IMR-90 (cell line): ENCODE measurements around the gene PTGER4. TPM values are rescaled to one million over a fixed set of nuclear protein-coding genes. Genes with fewer than 3 reads are reported as not detected.

Experiments used
- ATAC-seq: fragments of 200-7000 bp; cut with Tn5 transposase; 2 replicates; pipeline ENCODE4 v1.9.1; 2020; ENCODE audit warnings: low read depth, mild to moderate bottlenecking, moderate library complexity
- BruUV-seq: library from RNA; stranded (reverse); fragments of 400-500 nt; replicated peaks from 2 replicates; lab custom pipeline; 2021; lab: Mats Ljungman, UMichigan
- CTCF ChIA-PET: fragments of 300-600 bp; formaldehyde crosslinking; extraction: SDS; loops from one replicate; lab custom pipeline; 2021; ENCODE audit warnings: antibody characterized with exemption; lab: Yijun Ruan, JAX
- POLR2A ChIA-PET: fragments of 300-600 bp; sonication (Branson Sonifier 250); formaldehyde crosslinking; loops from one replicate; lab custom pipeline; 2022; ENCODE audit warnings: antibody characterized with exemption; ENCODE audit not compliant: unreplicated experiment; lab: Charles Lee
- DNase-seq: peaks from one replicate; pipeline ENCODE4 v3.0.0; 2013
- H2AFZ ChIP-seq: replicated peaks from 2 replicates; pipeline ENCODE3; 2013; ENCODE audit warnings: low read length, mild to moderate bottlenecking; ENCODE audit not compliant: poor library complexity
- H2AK5ac ChIP-seq: 2 replicates; pipeline ENCODE4 v1.6.1; 2013; ENCODE audit warnings: low read depth, low read length, inconsistent platforms
- H2AK9ac ChIP-seq: replicated peaks from 2 replicates; pipeline ENCODE3; 2013; ENCODE audit warnings: mild to moderate bottlenecking, low read depth, low read length, moderate library complexity; ENCODE audit not compliant: poor library complexity
- H2BK120ac ChIP-seq: 2 replicates; pipeline ENCODE4 v1.6.1; 2013; ENCODE audit warnings: low read depth, low read length, inconsistent platforms
- H2BK15ac ChIP-seq: 3 replicates; pipeline ENCODE4 v1.6.1; 2013; ENCODE audit warnings: low read depth, low read length, inconsistent platforms
- H2BK20ac ChIP-seq: 2 replicates; pipeline ENCODE4 v1.6.1; 2013; ENCODE audit warnings: low read depth, mild to moderate bottlenecking, inconsistent platforms, low read length, moderate library complexity
- H2BK5ac ChIP-seq: 2 replicates; pipeline ENCODE4 v1.6.1; 2013; ENCODE audit warnings: mild to moderate bottlenecking, low read depth, low read length, inconsistent platforms; ENCODE audit not compliant: poor library complexity, severe bottlenecking
- H3K14ac ChIP-seq: replicated peaks from 2 replicates; pipeline ENCODE4 v1.6.1; 2013; ENCODE audit warnings: low read depth, low read length, inconsistent platforms
- H3K18ac ChIP-seq: 2 replicates; pipeline ENCODE4 v1.6.1; 2013; ENCODE audit warnings: low read depth, low read length, control low read depth
- H3K23ac ChIP-seq: 2 replicates; pipeline ENCODE4 v1.6.1; 2013; ENCODE audit warnings: low read depth, low read length, inconsistent platforms
- H3K27ac ChIP-seq: 2 replicates; pipeline ENCODE4 v1.5.1; 2013; ENCODE audit warnings: mild to moderate bottlenecking, control low read depth, low read length; ENCODE audit not compliant: insufficient read depth
- H3K27me3 ChIP-seq: 2 replicates; pipeline ENCODE4 v1.6.1; 2013; ENCODE audit warnings: low read length; ENCODE audit not compliant: control insufficient read depth, insufficient read depth
- H3K36me3 ChIP-seq: 2 replicates; pipeline ENCODE4 v1.6.1; 2013; ENCODE audit warnings: low read length, mixed read lengths; ENCODE audit not compliant: control insufficient read depth, insufficient read depth
- H3K4ac ChIP-seq: 2 replicates; pipeline ENCODE4 v1.6.1; 2013; ENCODE audit warnings: low read depth, low read length, inconsistent platforms
- H3K4me1 ChIP-seq: 2 replicates; pipeline ENCODE4 v1.6.1; 2013; ENCODE audit warnings: low read length, mixed read lengths; ENCODE audit not compliant: control insufficient read depth, insufficient read depth
- H3K4me2 ChIP-seq: 2 replicates; pipeline ENCODE4 v1.6.1; 2013; ENCODE audit warnings: low read depth, mild to moderate bottlenecking, control low read depth, low read length, moderate library complexity
- H3K4me3 ChIP-seq: 2 replicates; pipeline ENCODE4 v1.5.1; 2013; ENCODE audit warnings: low read depth, mild to moderate bottlenecking, control low read depth, low read length, moderate library complexity; ENCODE audit not compliant: insufficient read depth
- H3K56ac ChIP-seq: 2 replicates; pipeline ENCODE4 v1.6.1; 2013; ENCODE audit warnings: low read length, inconsistent platforms; ENCODE audit not compliant: insufficient read depth; ENCODE audit errors: extremely low read depth
- H3K79me1 ChIP-seq, 2 experiments: 2 replicates each; pipeline ENCODE4 v1.6.1; 2013; ENCODE audit warnings: low read length in 2 of 2, inconsistent platforms in 1 of 2, low read depth in 1 of 2
- H3K9ac ChIP-seq: 2 replicates; pipeline ENCODE4 v1.6.1; 2013; ENCODE audit warnings: low read depth, low read length, control low read depth
- H3K9me1 ChIP-seq: 2 replicates; pipeline ENCODE4 v1.6.1; 2013; ENCODE audit warnings: low read length, inconsistent platforms; ENCODE audit not compliant: insufficient read depth
- H3K9me3 ChIP-seq: 2 replicates; pipeline ENCODE4 v1.6.1; 2013; ENCODE audit warnings: low read length; ENCODE audit not compliant: control insufficient read depth, insufficient read depth
- H4K20me1 ChIP-seq: 2 replicates; pipeline ENCODE4 v1.6.1; 2013; ENCODE audit warnings: low read length, inconsistent platforms; ENCODE audit not compliant: insufficient read depth
- H4K5ac ChIP-seq: 2 replicates; pipeline ENCODE4 v1.6.1; 2013; ENCODE audit warnings: mild to moderate bottlenecking, low read depth, low read length, control low read depth
- H4K8ac ChIP-seq, 2 experiments: 2 replicates each; pipeline ENCODE4 v1.6.1; 2013; ENCODE audit warnings: low read depth in 2 of 2, low read length in 2 of 2, control low read depth in 1 of 2, inconsistent platforms in 1 of 2
- H4K91ac ChIP-seq: 2 replicates; pipeline ENCODE4 v1.6.1; 2013; ENCODE audit warnings: low read depth, low read length, inconsistent platforms; ENCODE audit not compliant: insufficient read depth
- BHLHE40 ChIP-seq: fragments of 150-350 bp; IDR thresholded peaks from 2 replicates; pipeline ENCODE4 v1.6.1; 2016; ENCODE audit warnings: mild to moderate bottlenecking, low read depth, low read length
- CEBPB ChIP-seq: IDR thresholded peaks from 2 replicates; pipeline ENCODE4 v1.6.1; 2012; ENCODE audit warnings: low read depth, low read length, improper control_type of control experiment
- FOS ChIP-seq: fragments of 150-350 bp; IDR thresholded peaks from 2 replicates; pipeline ENCODE4 v1.6.1; 2016; ENCODE audit warnings: low read depth, low read length
- MAFK ChIP-seq: IDR thresholded peaks from 2 replicates; pipeline ENCODE4 v1.6.1; 2012; ENCODE audit warnings: low read depth, low read length, improper control_type of control experiment
- MAZ ChIP-seq: IDR thresholded peaks from 2 replicates; pipeline ENCODE4 v1.6.1; 2012; ENCODE audit warnings: low read depth, mild to moderate bottlenecking, low read length, improper control_type of control experiment, moderate library complexity, borderline replicate concordance
- MXI1 ChIP-seq: IDR thresholded peaks from 2 replicates; pipeline ENCODE4 v1.6.1; 2012; ENCODE audit warnings: low read depth, mild to moderate bottlenecking, low read length, moderate library complexity, borderline replicate concordance
- NFE2L2 ChIP-seq: fragments of 150-350 bp; IDR thresholded peaks from 2 replicates; pipeline ENCODE4 v1.6.1; 2016; ENCODE audit warnings: low read depth, mild to moderate bottlenecking, low read length
- POLR2A ChIP-seq: IDR thresholded peaks from 2 replicates; pipeline ENCODE4 v1.6.1; 2012; ENCODE audit warnings: mild to moderate bottlenecking, low read depth, low read length
- RAD21 ChIP-seq: IDR thresholded peaks from 2 replicates; pipeline ENCODE4 v1.6.1; 2012; ENCODE audit warnings: low read length, improper control_type of control experiment
- RCOR1 ChIP-seq: IDR thresholded peaks from 2 replicates; pipeline ENCODE4 v1.6.1; 2012; ENCODE audit warnings: mild to moderate bottlenecking, low read length, improper control_type of control experiment; ENCODE audit not compliant: insufficient replicate concordance
- RFX5 ChIP-seq: IDR thresholded peaks from 2 replicates; pipeline ENCODE4 v1.8.0; 2012; ENCODE audit warnings: low read depth, mild to moderate bottlenecking, low read length, moderate library complexity
- dilution Hi-C: fragments of 300-500 bp; cut with HindIII; formaldehyde crosslinking; loops from one replicate; pipeline ENCODE4 v1.14.3; 2018; ENCODE audit warnings: low sequenced_read_pairs; ENCODE audit not compliant: unreplicated experiment
- in situ Hi-C: fragments of 300-500 bp; cut with MboI; formaldehyde crosslinking; loops from 3 replicates; pipeline ENCODE4 v1.14.3; 2019; ENCODE audit warnings: low sequenced_read_pairs, inconsistent platforms, mixed read lengths
- intact Hi-C: fragments of 100-400 bp; cut with micrococcal nuclease; formaldehyde crosslinking; loops from 2 replicates; pipeline ENCODE4 v1.10.0; 2022
- polyA plus RNA-seq, 3 experiments: library from polyadenylated mRNA; depleted of rRNA; stranded (reverse); fragments of >200 nt; gene quantifications; 2 replicates each; pipeline ENCODE4 v1.2.3, GENCODE V29; 2012; ENCODE audit warnings: low replicate concordance in 1 of 3
- total RNA-seq: library from RNA; depleted of rRNA; stranded (reverse); fragments of >200 nt; gene quantifications from 2 replicates; pipeline ENCODE4 v1.2.3, GENCODE V29; 2012
- TF ChIP-seq, protein P1 (sequence below): fragments of 150-350 bp; IDR thresholded peaks from 2 replicates; pipeline ENCODE4 v1.6.1; 2016; ENCODE audit warnings: low read depth, mild to moderate bottlenecking, low read length, moderate library complexity, borderline replicate concordance
- TF ChIP-seq, protein P2 (sequence below): fragments of 150-350 bp; IDR thresholded peaks from 2 replicates; pipeline ENCODE4 v1.6.1; 2017; ENCODE audit warnings: mild to moderate bottlenecking, antibody characterized with exemption, low read length, low read depth
- TF ChIP-seq, protein P3 (sequence below): conservative IDR thresholded peaks from 2 replicates; pipeline ENCODE4 v1.5.1; 2012; ENCODE audit warnings: mild to moderate bottlenecking, low read depth, low read length, improper control_type of control experiment

Gene PTGER4
- total and polyA plus RNA-seq, 2 of the 4 experiments (the other 2 are of a cell fraction): 7.9 to 10.1 TPM

DNA sequence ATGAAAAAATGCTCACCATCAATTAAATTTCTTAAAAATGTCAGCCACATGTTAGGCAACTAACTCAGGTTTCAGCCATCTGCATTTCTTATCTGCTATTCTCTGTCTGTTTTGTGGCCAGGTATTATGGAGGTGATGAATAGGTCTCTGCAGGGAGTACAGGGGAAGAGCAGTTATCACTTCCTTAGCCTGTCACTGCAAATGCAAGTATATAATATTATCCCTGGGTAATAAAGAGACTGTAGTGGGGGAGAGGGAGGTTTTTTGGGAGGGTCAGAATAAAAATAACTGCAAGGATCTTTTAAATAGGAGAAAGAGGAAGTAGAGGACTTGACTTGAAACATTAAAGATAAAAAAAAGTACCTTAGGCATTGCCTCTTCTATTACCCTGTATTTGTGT, 49.6 kb upstream of the PTGER4 start:
- CTCF ChIA-PET: no interaction called here
- in situ Hi-C loops: no loop called here

More for the DNA sequence above, 49.6 kb upstream of the PTGER4 start:
- Histone ChIP-seq H3K9me3 (no peaks in the 10 kb centered on the region), H2BK15ac (no peak overlapping the region), H3K4me3 (no peak overlapping the region), H2BK120ac (no peak overlapping the region), H3K56ac (no peak overlapping the region), H3K79me1 (no peaks in the 10 kb centered on the region), H3K4ac (no peak overlapping the region), H4K91ac (no peak overlapping the region), H4K5ac (no peak overlapping the region), H3K9ac (no peak overlapping the region), H2AK5ac (no peak overlapping the region), H2BK5ac (no peak overlapping the region), H3K36me3 (no peaks in the 10 kb centered on the region), H3K4me2 (no peak overlapping the region), H3K23ac (no peak overlapping the region), H4K8ac (no peak overlapping the region), H2BK20ac (no peak overlapping the region), H2AFZ (no peak overlapping the region), H3K14ac (no peak overlapping the region), H4K20me1 (no peaks in the 10 kb centered on the region), H3K27me3 (no peaks in the 10 kb centered on the region), H3K18ac (no peak overlapping the region), H3K4me1 (0 out of 2 replicates have a peak, but pooled peaks cover 3% of the 10 kb centered on the region), H2AK9ac (no peak overlapping the region), H3K9me1 (no peaks in the 10 kb centered on the region), H3K27ac (no peak overlapping the region)
- ATAC-seq (no peak), DNase-seq (no peak)
- TF ChIP-seq, protein P1, sequence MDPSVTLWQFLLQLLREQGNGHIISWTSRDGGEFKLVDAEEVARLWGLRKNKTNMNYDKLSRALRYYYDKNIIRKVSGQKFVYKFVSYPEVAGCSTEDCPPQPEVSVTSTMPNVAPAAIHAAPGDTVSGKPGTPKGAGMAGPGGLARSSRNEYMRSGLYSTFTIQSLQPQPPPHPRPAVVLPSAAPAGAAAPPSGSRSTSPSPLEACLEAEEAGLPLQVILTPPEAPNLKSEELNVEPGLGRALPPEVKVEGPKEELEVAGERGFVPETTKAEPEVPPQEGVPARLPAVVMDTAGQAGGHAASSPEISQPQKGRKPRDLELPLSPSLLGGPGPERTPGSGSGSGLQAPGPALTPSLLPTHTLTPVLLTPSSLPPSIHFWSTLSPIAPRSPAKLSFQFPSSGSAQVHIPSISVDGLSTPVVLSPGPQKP: no peak
- TF ChIP-seq MXI1 (no peak), RCOR1 (no peak), FOS (no peak), RAD21 (no peak), BHLHE40 (no peak), POLR2A (no peak), MAFK (no peak), NFE2L2 (no peak), RFX5 (no peak), MAZ (no peak), CEBPB (no peak)
- TF ChIP-seq, protein P2, sequence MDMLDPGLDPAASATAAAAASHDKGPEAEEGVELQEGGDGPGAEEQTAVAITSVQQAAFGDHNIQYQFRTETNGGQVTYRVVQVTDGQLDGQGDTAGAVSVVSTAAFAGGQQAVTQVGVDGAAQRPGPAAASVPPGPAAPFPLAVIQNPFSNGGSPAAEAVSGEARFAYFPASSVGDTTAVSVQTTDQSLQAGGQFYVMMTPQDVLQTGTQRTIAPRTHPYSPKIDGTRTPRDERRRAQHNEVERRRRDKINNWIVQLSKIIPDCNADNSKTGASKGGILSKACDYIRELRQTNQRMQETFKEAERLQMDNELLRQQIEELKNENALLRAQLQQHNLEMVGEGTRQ: no peak
- TF ChIP-seq, protein P3, sequence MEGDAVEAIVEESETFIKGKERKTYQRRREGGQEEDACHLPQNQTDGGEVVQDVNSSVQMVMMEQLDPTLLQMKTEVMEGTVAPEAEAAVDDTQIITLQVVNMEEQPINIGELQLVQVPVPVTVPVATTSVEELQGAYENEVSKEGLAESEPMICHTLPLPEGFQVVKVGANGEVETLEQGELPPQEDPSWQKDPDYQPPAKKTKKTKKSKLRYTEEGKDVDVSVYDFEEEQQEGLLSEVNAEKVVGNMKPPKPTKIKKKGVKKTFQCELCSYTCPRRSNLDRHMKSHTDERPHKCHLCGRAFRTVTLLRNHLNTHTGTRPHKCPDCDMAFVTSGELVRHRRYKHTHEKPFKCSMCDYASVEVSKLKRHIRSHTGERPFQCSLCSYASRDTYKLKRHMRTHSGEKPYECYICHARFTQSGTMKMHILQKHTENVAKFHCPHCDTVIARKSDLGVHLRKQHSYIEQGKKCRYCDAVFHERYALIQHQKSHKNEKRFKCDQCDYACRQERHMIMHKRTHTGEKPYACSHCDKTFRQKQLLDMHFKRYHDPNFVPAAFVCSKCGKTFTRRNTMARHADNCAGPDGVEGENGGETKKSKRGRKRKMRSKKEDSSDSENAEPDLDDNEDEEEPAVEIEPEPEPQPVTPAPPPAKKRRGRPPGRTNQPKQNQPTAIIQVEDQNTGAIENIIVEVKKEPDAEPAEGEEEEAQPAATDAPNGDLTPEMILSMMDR: no peak
- BruUV-seq: no TSS peak
- POLR2A ChIA-PET: no interaction called here
- dilution Hi-C loops: no loop called here
- intact Hi-C loops: no loop called here
